Smooth muscle cell (in vitro differentiated cells): ENCODE results near the gene PSAT1. TPM values are rescaled to one million over a fixed set of nuclear protein-coding genes. Genes with fewer than 3 reads are reported as not detected.
A peak's percentile ranks its signal among the peaks of the same experiment; 100 is the strongest.

ENCODE experiments used
- DNase-seq: peaks from one replicate; lab custom pipeline; 2025; ENCODE audit not compliant: unreplicated experiment; lab: John Stamatoyannopoulos, UW
- H2AFZ ChIP-seq: fragments of 200-600 bp; sonication (generic); 2 replicates; pipeline ENCODE4 v1.6.0; 2016; ENCODE audit warnings: antibody characterized with exemption, low read depth, mild to moderate bottlenecking
- H3F3A ChIP-seq: fragments of 200-600 bp; sonication (generic); 2 replicates; pipeline ENCODE4 v1.6.0; 2017; ENCODE audit warnings: antibody characterized with exemption, low read depth
- H3K27ac ChIP-seq: fragments of 200-600 bp; sonication (generic); 2 replicates; pipeline ENCODE4 v1.5.1; 2016; ENCODE audit warnings: low read depth, mild to moderate bottlenecking
- H3K27me3 ChIP-seq: fragments of 200-600 bp; sonication (generic); 2 replicates; pipeline ENCODE4 v1.6.1; 2016; ENCODE audit warnings: low read depth, mild to moderate bottlenecking
- H3K36me3 ChIP-seq: fragments of 200-600 bp; sonication (generic); 2 replicates; pipeline ENCODE4 v1.5.1; 2016; ENCODE audit warnings: low read depth
- H3K4me1 ChIP-seq: fragments of 200-600 bp; sonication (generic); 2 replicates; pipeline ENCODE4 v1.5.1; 2016; ENCODE audit warnings: low read depth
- H3K4me2 ChIP-seq: fragments of 200-600 bp; sonication (generic); 2 replicates; pipeline ENCODE4 v1.6.0; 2016; ENCODE audit warnings: mild to moderate bottlenecking
- H3K4me3 ChIP-seq: fragments of 200-600 bp; sonication (generic); 2 replicates; pipeline ENCODE4 v1.5.1; 2016; ENCODE audit warnings: mild to moderate bottlenecking
- H3K79me2 ChIP-seq: fragments of 200-600 bp; sonication (generic); 2 replicates; pipeline ENCODE4 v1.6.0; 2016; ENCODE audit warnings: low read depth, mild to moderate bottlenecking
- H3K9ac ChIP-seq: fragments of 200-600 bp; sonication (generic); 2 replicates; pipeline ENCODE4 v1.6.0; 2016; ENCODE audit warnings: low read depth
- H3K9me3 ChIP-seq: fragments of 200-600 bp; sonication (generic); replicated peaks from 2 replicates; pipeline ENCODE4 v1.5.1; 2016; ENCODE audit warnings: low read depth
- H4K20me1 ChIP-seq: fragments of 200-600 bp; sonication (generic); 2 replicates; pipeline ENCODE4 v1.6.0; 2016; ENCODE audit warnings: low read depth
- CTCF ChIP-seq: fragments of 200-600 bp; sonication (generic); IDR thresholded peaks from 2 replicates; pipeline ENCODE4 v1.5.1; 2017; ENCODE audit warnings: borderline replicate concordance, mild to moderate bottlenecking, antibody characterized with exemption; ENCODE audit not compliant: insufficient read depth, poor library complexity, severe bottlenecking
- WGBS: methylation state at CpG from one replicate; pipeline ENCODE4 v1.1.7; 2016; ENCODE audit warnings: low lambda C conversion rate; 5-methylcytosine and 5-hydroxymethylcytosine counted together
- polyA plus RNA-seq: library from polyadenylated mRNA; unstranded; fragments of >200 nt; fragmentation: Nextera tagmentation; extraction: Ambion mirVana; gene quantifications from 2 replicates; pipeline ENCODE4 v1.2.1, GENCODE V29; 2016
- total RNA-seq: library from RNA; depleted of rRNA; stranded (reverse); fragments of >200 nt; gene quantifications from 2 replicates; pipeline ENCODE4 v1.2.3, GENCODE V29; 2014

PSAT1 gene
- total and polyA plus RNA-seq, 2 experiments from 2014 or later: 70.6 to 85.1 TPM

GRCh38 chr9:78365748-78366697 is 69.1 kb downstream of the PSAT1 start:
- H3F3A ChIP-seq: no peaks in the 10 kb centered on the region
- H3K27me3 ChIP-seq: no peaks in the 10 kb centered on the region
- peak; percentile 83 for TF ChIP-seq CTCF
- DNase-seq: no peak
- H3K9me3 ChIP-seq: no peaks in the 10 kb centered on the region
- H3K4me3 ChIP-seq: no peak overlapping the region
- no peak overlapping the region for H2AFZ ChIP-seq
- no peaks in the 10 kb centered on the region for H3K4me1 ChIP-seq
- no peaks in the 10 kb centered on the region for H4K20me1 ChIP-seq
- no peak overlapping the region for H3K27ac ChIP-seq
- H3K79me2 ChIP-seq: no peaks in the 10 kb centered on the region
- H3K4me2 ChIP-seq: no peak overlapping the region
- H3K9ac ChIP-seq: no peak overlapping the region
- H3K36me3 ChIP-seq: no peaks in the 10 kb centered on the region
- WGBS: 68% methylated on average over 4 of the region's 4 CpGs

- H3K27ac ChIP-seq: no peak overlapping the region
- H3K4me2 ChIP-seq: no peak overlapping the region
- DNase-seq: no peak
- no peaks in the 10 kb centered on the region for H3K79me2 ChIP-seq
- no peak overlapping the region for H3K9ac ChIP-seq
- H3K36me3 ChIP-seq: no peaks in the 10 kb centered on the region
- H3K4me3 ChIP-seq: no peak overlapping the region
- H4K20me1 ChIP-seq: no peaks in the 10 kb centered on the region
- no peak for TF ChIP-seq CTCF
- no peaks in the 10 kb centered on the region for H3K27me3 ChIP-seq
- no peaks in the 10 kb centered on the region for H3K9me3 ChIP-seq
- H3F3A ChIP-seq: no peaks in the 10 kb centered on the region
- WGBS: 87% methylated on average over 3 of the region's 3 CpGs
- no peaks in the 10 kb centered on the region for H3K4me1 ChIP-seq
- no peak overlapping the region for H2AFZ ChIP-seq
Measured at GRCh38 chr9:78366827-78367226, 69.9 kb downstream of the PSAT1 start.

GRCh38 chr9:78368236-78368635 is 71.3 kb downstream of the PSAT1 start:
- Histone ChIP-seq H3K27me3 (no peaks in the 10 kb centered on the region), H3K9me3 (no peaks in the 10 kb centered on the region), H3F3A (no peaks in the 10 kb centered on the region), H3K9ac (no peak overlapping the region), H3K4me3 (no peak overlapping the region), H3K36me3 (no peaks in the 10 kb centered on the region), H3K79me2 (no peaks in the 10 kb centered on the region), H3K4me1 (no peaks in the 10 kb centered on the region), H4K20me1 (no peaks in the 10 kb centered on the region), H3K27ac (no peak overlapping the region), H2AFZ (no peak overlapping the region), H3K4me2 (no peak overlapping the region)
- 94% methylated on average over 6 of the region's 6 CpGs for WGBS
- DNase-seq: no peak
- TF ChIP-seq CTCF: no peak

- 41% methylated on average over 8 of the region's 8 CpGs for WGBS
Measured at GRCh38 chr9:78369639-78370219, 72.8 kb downstream of the PSAT1 start.

More at GRCh38 chr9:78369639-78370219, 72.8 kb downstream of the PSAT1 start:
- Histone ChIP-seq H3K9me3 (no peaks in the 10 kb centered on the region), H3F3A (no peaks in the 10 kb centered on the region), H3K36me3 (no peaks in the 10 kb centered on the region), H3K4me1 (no peaks in the 10 kb centered on the region), H3K4me3 (no peak overlapping the region), H3K79me2 (no peaks in the 10 kb centered on the region), H2AFZ (no peak overlapping the region), H3K27ac (no peak overlapping the region), H3K27me3 (no peaks in the 10 kb centered on the region), H4K20me1 (no peaks in the 10 kb centered on the region), H3K9ac (no peak overlapping the region), H3K4me2 (no peak overlapping the region)
- TF ChIP-seq CTCF: peak; percentile 84
- peak; percentile 10 for DNase-seq
